ENCODE results near the gene GOLGA6A. TPM values are rescaled to one million over a fixed set of nuclear protein-coding genes. Genes with fewer than 3 reads are reported as not detected.

The GOLGA6A gene
- total RNA-seq, 4 donors from 2014 or later, result not detected

- ATAC-seq (ENCODE audit: low FRiP score), result no peak
- TF ChIP-seq, protein P1, sequence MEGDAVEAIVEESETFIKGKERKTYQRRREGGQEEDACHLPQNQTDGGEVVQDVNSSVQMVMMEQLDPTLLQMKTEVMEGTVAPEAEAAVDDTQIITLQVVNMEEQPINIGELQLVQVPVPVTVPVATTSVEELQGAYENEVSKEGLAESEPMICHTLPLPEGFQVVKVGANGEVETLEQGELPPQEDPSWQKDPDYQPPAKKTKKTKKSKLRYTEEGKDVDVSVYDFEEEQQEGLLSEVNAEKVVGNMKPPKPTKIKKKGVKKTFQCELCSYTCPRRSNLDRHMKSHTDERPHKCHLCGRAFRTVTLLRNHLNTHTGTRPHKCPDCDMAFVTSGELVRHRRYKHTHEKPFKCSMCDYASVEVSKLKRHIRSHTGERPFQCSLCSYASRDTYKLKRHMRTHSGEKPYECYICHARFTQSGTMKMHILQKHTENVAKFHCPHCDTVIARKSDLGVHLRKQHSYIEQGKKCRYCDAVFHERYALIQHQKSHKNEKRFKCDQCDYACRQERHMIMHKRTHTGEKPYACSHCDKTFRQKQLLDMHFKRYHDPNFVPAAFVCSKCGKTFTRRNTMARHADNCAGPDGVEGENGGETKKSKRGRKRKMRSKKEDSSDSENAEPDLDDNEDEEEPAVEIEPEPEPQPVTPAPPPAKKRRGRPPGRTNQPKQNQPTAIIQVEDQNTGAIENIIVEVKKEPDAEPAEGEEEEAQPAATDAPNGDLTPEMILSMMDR (IDR thresholded peaks at IDR 0.05), result no peak
- no peak for DNase-seq (ENCODE audit: low spot score)
Observed at GRCh38 chr15:74022706-74023470, 59.5 kb downstream of the GOLGA6A start.

Small RNAs within 50 kb of the gene (small RNA-seq; reads per million reads assigned to genes)
- gene RN7SL429P, result not detected

Other genes starting within 250 kb of the GOLGA6A start
- not detected for gene TBC1D21, start 209.0 kb downstream of the GOLGA6A start, total RNA-seq
- 10 to 100 TPM in 1 of 4 donors, 1 to 10 TPM in 3; 6.2 to 12.9 (median 8.6) TPM for gene LOXL1, start 156.1 kb downstream of the GOLGA6A start, total RNA-seq
- gene STOML1, start 90.3 kb downstream of the GOLGA6A start, total RNA-seq, result 10 to 100 TPM in 3 of 4 donors, 1 to 10 TPM in 1; 9.8 to 24.0 (median 15.9) TPM
- 100 to 1,000 TPM in 2 of 4 donors, 10 to 100 TPM in 2; 39.3 to 172 (median 86.5) TPM for gene PML, start 87.8 kb downstream of the GOLGA6A start, total RNA-seq
- 1 to 10 TPM in 2 of 4 donors, under 1 TPM in 1, not detected in 1; 0.69 to 4.7 (median 1.1) TPM for gene ISLR2, start 48.0 kb upstream of the GOLGA6A start, total RNA-seq
- gene ISLR, start 91.2 kb upstream of the GOLGA6A start, total RNA-seq, result 100 to 1,000 TPM in 1 of 4 donors, 10 to 100 TPM in 3; 30.6 to 110 (median 65.5) TPM
- gene STRA6, start 120.2 kb upstream of the GOLGA6A start, total RNA-seq, result under 1 TPM in 1 of 4 donors, not detected in 3; 0.19 TPM
- not detected for gene CCDC33, start 153.8 kb upstream of the GOLGA6A start, total RNA-seq